BE2C (cell line): ENCODE data around the gene EEFSEC.

ENCODE experiments used
- DNase-seq: peaks from one replicate; pipeline ENCODE4 v3.0.0-alpha.2; 2020
- H3K27me3 ChIP-seq: fragments of 250-450 bp; sonication (Bioruptor Pico); 2 replicates; pipeline ENCODE4 v1.5.1; 2020; ENCODE audit warnings: mild to moderate bottlenecking
- H3K36me3 ChIP-seq: fragments of 250-450 bp; sonication (Bioruptor Pico); 2 replicates; pipeline ENCODE4 v1.5.1; 2020; ENCODE audit warnings: mild to moderate bottlenecking
- H3K4me1 ChIP-seq: fragments of 250-450 bp; sonication (Bioruptor Pico); 2 replicates; pipeline ENCODE4 v1.5.1; 2020
- H3K4me3 ChIP-seq: 2 replicates; pipeline ENCODE4 v1.5.1; 2011; ENCODE audit warnings: low read depth, low read length
- H3K9me3 ChIP-seq: fragments of 250-450 bp; sonication (Bioruptor Pico); 2 replicates; pipeline ENCODE4 v1.5.1; 2020
- CTCF ChIP-seq: IDR thresholded peaks from 2 replicates; pipeline ENCODE4 v1.5.1; 2012; ENCODE audit warnings: mild to moderate bottlenecking, low read depth, low read length

EEFSEC gene

GRCh38 chr3:128229106-128229857, 76.0 kb downstream of the EEFSEC start:
- H3K27me3 ChIP-seq: no peaks in the 10 kb centered on the region
- TF ChIP-seq CTCF: no peak
- no peaks in the 10 kb centered on the region for H3K36me3 ChIP-seq
- DNase-seq: no peak
- H3K9me3 ChIP-seq: no peaks in the 10 kb centered on the region; the same call in 1 of the 2 replicates
- peaks cover 29% of the 10 kb centered on the region for H3K4me1 ChIP-seq
- H3K4me3 ChIP-seq: no peak overlapping the region

GRCh38 chr3:128231606-128232005, 78.3 kb downstream of the EEFSEC start:
- no peak overlapping the region for H3K4me3 ChIP-seq
- TF ChIP-seq CTCF: no peak
- no peaks in the 10 kb centered on the region for H3K27me3 ChIP-seq
- no peaks in the 10 kb centered on the region for H3K36me3 ChIP-seq
- peaks cover 47% of the 10 kb centered on the region for H3K4me1 ChIP-seq
- H3K9me3 ChIP-seq: no peaks in the 10 kb centered on the region
- no peak for DNase-seq

- peak; percentile 70 for DNase-seq
- no peak overlapping the region for H3K4me3 ChIP-seq
- no peak for TF ChIP-seq CTCF
- H3K36me3 ChIP-seq: no peaks in the 10 kb centered on the region
- no peaks in the 10 kb centered on the region for H3K27me3 ChIP-seq
- no peaks in the 10 kb centered on the region for H3K9me3 ChIP-seq
- peaks cover 50% of the 10 kb centered on the region for H3K4me1 ChIP-seq
Observed at GRCh38 chr3:128232376-128233178, 79.3 kb downstream of the EEFSEC start.

- Histone ChIP-seq H3K36me3 (no peaks in the 10 kb centered on the region), H3K27me3 (no peaks in the 10 kb centered on the region), H3K4me3 (no peak overlapping the region), H3K4me1 (peaks cover 67% of the 10 kb centered on the region), H3K9me3 (no peaks in the 10 kb centered on the region)
- no peak for DNase-seq
- no peak for TF ChIP-seq CTCF
Observed at GRCh38 chr3:128235207-128235926, 82.1 kb downstream of the EEFSEC start.

GRCh38 chr3:128236657-128237056, 83.4 kb downstream of the EEFSEC start:
- DNase-seq: peak; percentile 39
- Histone ChIP-seq H3K36me3 (no peaks in the 10 kb centered on the region), H3K4me3 (no peak overlapping the region), H3K27me3 (no peaks in the 10 kb centered on the region), H3K4me1 (peaks cover 62% of the 10 kb centered on the region), H3K9me3 (no peaks in the 10 kb centered on the region)
- no peak for TF ChIP-seq CTCF
